Activated naive CD4-positive, alpha-beta T cell treated with anti-CD3 and anti-CD28 coated beads, Interleukin-2, amount 50 U/mL, for 72 hours (primary cell): ENCODE results near the gene INO80C. TPM values are rescaled to one million over a fixed set of nuclear protein-coding genes. Genes with fewer than 3 reads are reported as not detected.

Experiments used
- ATAC-seq, 2 donors: fragments of 150-1000 bp; cut with Tn5 transposase; 2 replicates each; pipeline ENCODE4 v1.10.0; 2021; ENCODE audit warnings: mild to moderate bottlenecking in 2 of 2, moderate library complexity in 2 of 2
- DNase-seq, 2 donors: peaks; one replicate each; pipeline ENCODE4 v3.0.0; 2021 to 2022; ENCODE audit warnings: low spot score in 2 of 2
- H3K27ac Mint-ChIP-seq, 2 donors: one replicate each; pipeline ENCODE4 v1.8.0; 2022; ENCODE audit warnings: mild to moderate bottlenecking in 2 of 2, mixed read lengths in 2 of 2
- H3K36me3 Mint-ChIP-seq, 2 donors: one replicate each; pipeline ENCODE4 v1.8.0; 2022; ENCODE audit warnings: mixed read lengths in 2 of 2
- H3K9me3 Mint-ChIP-seq, 2 donors: one replicate each; pipeline ENCODE4 v1.8.0; 2022; ENCODE audit warnings: mixed read lengths in 2 of 2
- total RNA-seq, 2 donors: library from RNA; stranded (reverse); gene quantifications; one replicate each; pipeline ENCODE4 v1.2.3, GENCODE V29; 2022

The INO80C gene
- total RNA-seq, 2 donors from 2014 or later = 14.6 to 36.9 TPM

DNA sequence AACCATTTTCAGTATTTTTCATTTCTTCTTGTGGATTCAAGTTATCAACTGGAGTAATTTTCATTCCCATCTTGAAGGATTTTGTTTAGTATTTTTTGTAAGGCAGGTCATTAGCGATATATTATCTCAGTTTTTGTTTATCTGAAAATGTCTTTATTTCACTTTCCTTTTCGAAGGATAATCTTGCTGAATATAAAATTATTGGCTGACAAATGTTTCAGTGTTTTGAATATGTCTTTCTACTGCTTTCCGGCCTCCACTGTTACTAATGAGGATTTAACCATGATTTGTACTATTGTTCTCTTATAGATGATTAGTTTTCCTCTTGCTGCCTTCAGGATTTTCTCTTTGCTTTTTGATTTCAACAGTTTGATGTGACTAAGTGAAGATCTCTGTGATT, 62.4 kb downstream of the INO80C start:
- H3K27ac Mint-ChIP-seq = no peak overlapping the region
- H3K9me3 Mint-ChIP-seq = peaks cover 4 to 6% of the 10 kb centered on the region in 2 donors
- DNase-seq (no peak), ATAC-seq (no peak)
- peaks cover 6 to 7% of the 10 kb centered on the region in 2 donors for H3K36me3 Mint-ChIP-seq

DNA sequence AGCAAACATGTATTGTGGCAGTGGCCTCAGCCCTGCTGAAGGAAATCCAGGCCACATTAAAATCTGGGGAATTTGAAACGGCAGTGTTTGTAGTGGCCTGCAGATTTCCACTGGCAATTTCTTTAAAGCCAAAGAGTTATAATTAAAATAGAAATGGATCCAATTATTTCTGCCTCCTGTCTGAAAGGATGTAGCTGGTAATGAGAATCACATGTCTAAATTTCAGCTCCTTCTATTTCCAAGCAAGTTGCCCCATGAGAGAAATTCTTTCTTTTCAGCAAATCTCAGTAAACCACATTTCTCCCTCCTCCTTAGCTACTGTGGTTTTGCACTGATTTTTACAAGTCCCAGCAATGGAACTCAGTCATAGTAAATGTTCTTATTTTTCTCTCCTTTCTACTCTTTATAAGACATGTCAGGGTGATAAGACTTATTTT, 65.2 kb downstream of the INO80C start:
- no peak overlapping the region for H3K27ac Mint-ChIP-seq
- no peak for ATAC-seq
- H3K36me3 Mint-ChIP-seq = peaks cover 6 to 7% of the 10 kb centered on the region in 2 donors
- H3K9me3 Mint-ChIP-seq = peaks cover 4 to 6% of the 10 kb centered on the region in 2 donors
- no peak for DNase-seq

DNA sequence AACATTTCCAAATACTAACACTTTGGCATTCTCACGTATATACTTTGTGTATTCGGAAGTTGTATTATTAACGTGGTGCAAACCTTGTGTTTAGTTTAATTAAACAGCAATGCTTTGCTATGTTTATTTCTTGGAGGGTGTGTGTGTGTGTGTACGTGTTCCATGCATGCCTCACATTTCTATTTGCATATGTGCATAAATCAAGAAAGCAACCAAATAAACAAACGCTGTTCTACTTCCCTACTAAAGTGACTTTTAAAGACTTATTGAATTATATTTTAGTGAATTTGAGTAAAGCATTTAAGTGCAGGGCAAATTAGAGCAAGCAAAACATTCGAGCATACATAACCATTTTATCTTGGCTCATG, 66.4 kb downstream of the INO80C start:
- peaks cover 4 to 6% of the 10 kb centered on the region in 2 donors for H3K9me3 Mint-ChIP-seq
- no peak for ATAC-seq
- H3K36me3 Mint-ChIP-seq = peaks cover 6 to 7% of the 10 kb centered on the region in 2 donors
- H3K27ac Mint-ChIP-seq = no peak overlapping the region
- DNase-seq = no peak

DNA sequence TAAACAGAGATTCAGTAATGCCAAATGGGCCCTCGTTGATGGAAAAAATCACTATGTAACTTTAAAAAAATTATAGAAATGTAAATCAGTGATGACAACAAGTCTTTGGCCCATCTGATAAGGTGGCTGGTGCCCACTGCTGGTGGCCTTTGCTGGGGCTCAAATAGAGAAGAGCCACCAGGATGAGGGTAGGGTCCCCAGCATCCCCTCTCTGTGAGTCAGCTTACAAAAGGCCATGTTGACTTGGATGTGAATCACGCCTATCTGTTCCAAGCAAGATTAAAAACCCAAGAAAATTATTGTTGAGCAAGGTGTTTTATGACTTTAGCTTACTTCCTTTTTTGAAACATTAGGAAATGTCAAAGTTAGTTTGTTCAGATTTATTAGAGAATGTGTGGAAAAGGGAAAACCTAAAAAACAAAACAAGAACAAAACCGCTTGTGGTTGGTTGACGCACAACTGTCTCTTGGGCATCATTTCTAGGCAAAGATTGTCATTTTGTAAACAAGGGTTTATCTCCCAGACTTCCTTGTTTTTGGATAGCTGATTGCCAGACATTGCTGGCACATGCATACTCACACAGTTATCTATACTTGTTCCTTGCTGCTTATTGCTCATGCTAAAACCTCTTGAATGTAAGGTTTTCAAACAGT, 66.9 kb downstream of the INO80C start:
- Mint-ChIP-seq H3K9me3 (peaks cover 4 to 5% of the 10 kb centered on the region in 2 donors), H3K27ac (no peak overlapping the region), H3K36me3 (peaks cover 5% of the 10 kb centered on the region in 2 donors)
- ATAC-seq = no peak
- DNase-seq = no peak

DNA sequence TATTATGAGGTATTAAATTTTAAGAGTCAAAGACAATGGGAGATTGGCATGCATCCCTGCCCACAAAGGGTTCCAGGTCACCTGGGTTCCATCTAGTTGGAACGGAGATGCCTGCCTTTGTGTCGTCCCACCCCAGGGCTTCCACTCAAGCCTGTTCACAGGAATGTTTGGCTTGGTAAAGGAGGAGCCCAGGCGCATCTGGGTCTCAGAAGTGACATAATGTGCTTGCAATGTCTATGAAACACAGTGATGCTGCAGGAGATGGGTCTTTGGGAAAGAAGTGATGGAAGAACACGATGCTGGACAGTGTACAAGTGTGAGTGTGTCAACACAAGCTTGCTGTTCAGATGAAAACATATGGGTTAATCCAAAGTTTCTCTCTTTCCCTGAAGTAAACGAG, 71.0 kb downstream of the INO80C start:
- Mint-ChIP-seq H3K9me3 (no peaks in the 10 kb centered on the region), H3K27ac (no peak overlapping the region), H3K36me3 (no peaks in the 10 kb centered on the region)
- DNase-seq (no peak), ATAC-seq (no peak)

DNA sequence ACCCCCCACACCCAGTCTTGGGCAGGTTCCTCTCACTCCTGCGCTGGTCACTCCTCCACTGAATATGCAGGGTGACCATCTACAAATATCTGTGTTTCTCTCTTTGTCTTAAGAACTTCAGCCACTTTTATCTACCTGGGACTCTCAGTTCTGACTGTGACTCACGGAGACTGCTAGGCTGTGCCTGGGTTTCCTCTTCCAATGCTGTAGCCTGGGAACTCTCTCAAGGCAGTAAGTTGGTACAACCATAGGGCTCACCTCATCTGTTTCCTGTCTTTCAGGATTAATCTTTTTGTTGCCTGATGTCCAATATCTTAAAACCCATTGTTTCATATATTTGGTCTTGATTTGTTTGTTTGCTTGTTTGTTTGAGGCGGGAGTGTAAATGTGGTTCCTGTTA, 73.4 kb downstream of the INO80C start:
- no peaks in the 10 kb centered on the region for H3K36me3 Mint-ChIP-seq
- ATAC-seq (no peak), DNase-seq (no peak)
- H3K27ac Mint-ChIP-seq = no peak overlapping the region
- H3K9me3 Mint-ChIP-seq = no peaks in the 10 kb centered on the region

DNA sequence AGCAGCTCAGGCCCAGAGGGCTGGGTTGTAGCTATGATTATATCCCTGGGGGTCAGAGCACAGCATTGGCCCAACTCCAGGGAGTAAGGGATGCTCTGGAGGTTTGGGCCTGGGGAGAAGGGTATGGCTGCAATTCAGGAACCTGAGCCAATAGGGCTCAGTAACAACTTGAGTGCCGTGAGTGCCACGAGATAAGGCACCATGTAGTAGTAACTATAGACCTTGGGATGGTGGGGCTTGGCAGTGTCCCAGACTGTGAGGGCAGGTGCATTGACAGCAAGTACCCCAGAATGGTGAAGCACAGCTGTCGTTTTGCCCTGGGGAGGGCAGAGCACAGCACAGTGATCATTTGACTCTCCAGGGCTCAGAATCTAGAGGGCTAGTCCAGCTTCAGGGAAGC, 75.5 kb downstream of the INO80C start:
- Mint-ChIP-seq H3K27ac (no peak overlapping the region), H3K9me3 (peaks cover 7 to 9% of the 10 kb centered on the region in 2 donors), H3K36me3 (peaks cover 2 to 11% of the 10 kb centered on the region in 2 donors)
- DNase-seq (no peak), ATAC-seq (no peak)

DNA sequence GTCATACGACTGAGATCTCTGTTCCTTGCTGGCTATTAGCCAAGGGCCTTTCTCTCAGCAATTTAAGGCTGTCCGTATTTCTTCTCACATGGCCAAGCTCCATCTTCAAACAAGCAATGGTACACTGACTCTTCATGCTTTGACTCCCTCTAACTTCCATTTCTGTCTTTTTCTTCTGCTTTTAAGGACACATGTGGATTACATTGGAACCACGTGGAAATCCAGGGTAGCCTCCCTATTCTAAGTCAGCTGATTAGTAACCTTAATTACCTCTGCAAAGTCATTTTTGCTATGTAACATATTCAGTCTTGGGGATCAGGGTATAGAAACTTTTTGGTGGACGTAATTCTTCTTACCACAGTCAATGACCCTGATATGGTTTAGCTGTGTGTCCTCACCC, 79.2 kb downstream of the INO80C start:
- Mint-ChIP-seq H3K9me3 (peaks cover 7 to 12% of the 10 kb centered on the region in 2 donors), H3K36me3 (peaks cover 5 to 13% of the 10 kb centered on the region in 2 donors), H3K27ac (no peak overlapping the region)
- ATAC-seq (no peak), DNase-seq (no peak)

Other genes with a start within 250 kb of the INO80C start
- 10 to 100 TPM; 17.6 to 39.6 TPM for gene ZSCAN30, start 207.7 kb downstream of the INO80C start, total RNA-seq
- 10 to 100 TPM; 43.9 to 44.6 TPM for gene ZNF24, start 153.5 kb downstream of the INO80C start, total RNA-seq
- gene ZNF396, start 120.6 kb downstream of the INO80C start, total RNA-seq = under 1 TPM; 0.18 to 0.86 TPM
- 10 to 100 TPM; 16.4 to 47.6 TPM for gene GALNT1, start 83.8 kb upstream of the INO80C start, total RNA-seq